Measurements from ENCODE around the gene VAT1L.

VAT1L gene

GRCh38 chr16:77834635-77835540, 46.5 kb downstream of the VAT1L start:
- no peak for DNase-seq

GRCh38 chr16:77836801-77837200, 48.4 kb downstream of the VAT1L start:
- DNase-seq, result no peak

DNA sequence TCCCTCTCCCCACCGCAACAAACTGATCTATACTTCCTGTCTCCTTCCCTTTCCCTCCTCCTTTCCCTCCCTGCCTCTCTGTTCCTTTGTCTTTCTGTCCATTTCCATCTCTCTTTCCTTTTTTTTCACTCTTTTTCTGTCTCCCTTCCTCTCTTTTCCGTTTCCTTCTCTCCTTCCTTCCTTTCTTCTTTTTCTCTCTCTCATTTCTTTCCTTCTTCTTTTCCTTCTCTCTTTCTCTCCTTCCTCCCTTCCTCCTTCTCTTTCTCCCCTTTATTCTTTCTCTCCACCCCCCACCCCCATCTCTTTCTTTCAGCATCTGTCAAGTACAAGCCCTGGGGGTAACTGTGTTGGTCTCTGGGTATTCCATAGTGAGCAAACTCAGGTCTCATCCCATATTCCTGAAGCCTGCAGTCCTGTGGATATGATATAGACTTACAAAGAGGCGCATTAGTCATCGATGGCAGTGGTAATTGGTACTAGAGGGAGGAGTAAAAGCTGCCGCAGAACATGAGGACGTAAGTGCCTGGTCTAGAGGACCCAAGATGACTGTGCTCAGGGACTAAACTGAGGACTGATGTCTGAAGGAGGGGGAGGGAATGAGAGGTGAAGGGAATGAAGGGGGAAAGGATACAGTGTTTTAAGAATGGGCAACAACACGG, 50.4 kb downstream of the VAT1L start:
- DNase-seq, result no peak

DNA sequence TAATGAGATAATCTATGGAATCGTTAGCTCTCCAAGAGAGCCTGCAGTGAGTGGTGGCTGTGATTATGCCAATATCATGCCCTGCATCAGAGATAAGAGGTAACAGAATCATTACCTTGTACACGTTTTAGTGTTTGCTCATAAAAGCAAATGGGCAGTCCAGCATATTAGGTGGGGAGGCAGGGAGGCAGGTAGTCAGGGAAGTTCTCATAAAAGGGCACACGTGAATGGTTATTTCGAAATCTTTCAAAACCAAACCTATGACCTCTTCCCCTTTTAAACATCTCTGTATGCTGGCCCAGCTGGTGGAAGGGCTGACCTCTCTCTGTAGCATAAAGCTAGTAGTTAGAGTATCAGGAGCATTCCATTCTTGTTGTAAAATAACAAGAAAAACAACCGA, 51.7 kb downstream of the VAT1L start:
- no peak for DNase-seq

- no peak for DNase-seq
Observed at GRCh38 chr16:77840673-77841501, 52.5 kb downstream of the VAT1L start.

DNA sequence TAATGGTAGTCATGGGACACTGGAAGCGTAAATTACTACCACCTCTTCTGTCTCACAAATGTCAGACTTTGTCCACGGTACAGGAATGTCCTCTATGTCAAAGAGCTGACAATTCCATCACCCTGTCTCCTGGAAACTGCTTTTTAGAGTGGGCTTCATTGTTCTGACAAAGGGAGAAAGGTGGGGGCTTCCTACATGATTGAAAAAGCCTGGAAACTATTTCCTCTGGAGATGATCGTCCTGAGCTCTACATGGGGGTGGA, 53.1 kb downstream of the VAT1L start:
- DNase-seq, result no peak

DNA sequence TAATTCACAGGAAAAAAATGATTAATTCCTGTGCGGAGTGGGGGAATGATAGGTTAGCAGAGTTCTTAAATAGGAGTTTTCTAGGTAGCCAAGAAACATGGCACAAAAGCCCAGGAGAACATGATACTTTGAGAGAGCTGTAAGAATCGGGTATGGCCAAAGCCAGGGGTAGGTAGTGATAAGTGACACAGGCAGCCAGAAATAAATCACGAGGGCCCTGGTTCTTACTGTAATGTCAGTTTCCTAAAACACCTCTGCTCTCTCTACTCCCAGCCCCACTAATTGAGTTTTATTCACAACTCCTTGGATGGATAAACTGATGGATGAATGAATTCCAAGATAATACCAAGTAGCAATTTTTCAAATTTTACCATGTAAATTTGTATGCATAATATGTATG, 54.1 kb downstream of the VAT1L start:
- no peak for DNase-seq

DNA sequence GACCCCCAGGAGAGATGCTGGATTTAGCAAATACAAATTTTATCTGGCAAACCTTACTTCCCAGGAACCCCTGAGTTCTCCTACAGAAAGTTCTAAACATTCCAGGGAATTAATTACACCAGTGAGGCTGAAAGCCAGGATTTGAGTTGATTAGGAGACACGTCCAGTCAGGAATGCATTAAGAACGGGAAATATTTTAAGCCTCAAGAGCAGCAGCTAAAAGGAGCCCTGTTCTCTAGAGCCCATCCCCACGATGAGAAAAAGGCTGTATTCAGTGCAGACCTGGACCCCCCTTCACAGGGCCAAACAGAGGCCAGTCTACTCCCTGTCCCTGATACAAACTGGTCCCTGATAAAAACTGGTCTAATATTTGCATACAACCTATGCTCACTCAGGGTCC, 55.0 kb downstream of the VAT1L start:
- DNase-seq, result no peak

DNA sequence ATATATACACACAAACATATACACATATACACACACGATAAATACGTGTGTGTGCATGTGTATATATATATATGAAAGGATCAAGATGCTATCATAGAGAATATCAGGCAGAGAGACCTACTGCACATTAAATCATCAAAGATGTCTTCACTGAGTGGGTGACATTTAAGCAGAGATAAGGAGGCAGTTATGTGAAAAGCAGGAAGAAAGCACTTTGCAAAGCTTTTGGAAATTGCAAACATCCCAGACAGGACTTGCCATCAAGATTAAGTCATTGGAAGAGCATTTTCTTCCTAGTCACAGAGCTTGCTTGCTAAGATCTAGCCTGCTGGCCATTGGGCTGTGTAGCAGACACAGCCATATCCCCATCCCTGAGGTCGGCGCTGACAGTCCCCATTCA, 56.4 kb downstream of the VAT1L start:
- DNase-seq, result no peak

DNA sequence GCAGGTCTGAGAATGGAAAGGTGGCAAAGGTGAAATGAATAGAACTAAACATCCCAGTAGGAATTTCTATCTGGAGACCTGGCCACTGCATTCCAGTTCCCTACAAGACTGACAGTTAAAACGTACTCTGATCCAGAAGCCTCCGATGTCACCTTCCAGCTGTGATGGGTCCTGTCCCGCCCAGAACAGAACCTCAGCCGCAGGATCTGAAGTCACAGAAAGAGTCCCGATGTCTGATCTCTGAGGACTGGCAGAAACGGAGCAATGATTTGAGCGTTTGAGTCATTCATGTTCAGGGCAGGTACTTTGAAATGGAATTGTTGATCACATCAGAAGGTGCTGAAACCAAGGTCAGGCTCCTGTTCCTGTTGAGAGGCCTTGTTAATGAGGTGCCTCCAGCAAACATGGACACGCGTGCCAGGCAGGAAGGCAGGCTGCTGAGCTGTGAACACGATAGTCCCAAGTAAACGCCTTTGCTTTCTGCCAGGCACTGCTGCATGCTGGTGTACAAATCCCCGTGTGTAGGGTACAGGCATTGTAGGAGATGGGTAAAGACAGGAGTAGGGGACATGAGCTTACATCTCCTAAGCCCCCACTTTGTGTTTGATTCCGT, 61.4 kb downstream of the VAT1L start:
- DNase-seq, result no peak

GRCh38 chr16:77850636-77851333, 62.4 kb downstream of the VAT1L start:
- no peak for DNase-seq

- DNase-seq, result no peak
Observed at GRCh38 chr16:77853161-77853560, 64.8 kb downstream of the VAT1L start.

DNA sequence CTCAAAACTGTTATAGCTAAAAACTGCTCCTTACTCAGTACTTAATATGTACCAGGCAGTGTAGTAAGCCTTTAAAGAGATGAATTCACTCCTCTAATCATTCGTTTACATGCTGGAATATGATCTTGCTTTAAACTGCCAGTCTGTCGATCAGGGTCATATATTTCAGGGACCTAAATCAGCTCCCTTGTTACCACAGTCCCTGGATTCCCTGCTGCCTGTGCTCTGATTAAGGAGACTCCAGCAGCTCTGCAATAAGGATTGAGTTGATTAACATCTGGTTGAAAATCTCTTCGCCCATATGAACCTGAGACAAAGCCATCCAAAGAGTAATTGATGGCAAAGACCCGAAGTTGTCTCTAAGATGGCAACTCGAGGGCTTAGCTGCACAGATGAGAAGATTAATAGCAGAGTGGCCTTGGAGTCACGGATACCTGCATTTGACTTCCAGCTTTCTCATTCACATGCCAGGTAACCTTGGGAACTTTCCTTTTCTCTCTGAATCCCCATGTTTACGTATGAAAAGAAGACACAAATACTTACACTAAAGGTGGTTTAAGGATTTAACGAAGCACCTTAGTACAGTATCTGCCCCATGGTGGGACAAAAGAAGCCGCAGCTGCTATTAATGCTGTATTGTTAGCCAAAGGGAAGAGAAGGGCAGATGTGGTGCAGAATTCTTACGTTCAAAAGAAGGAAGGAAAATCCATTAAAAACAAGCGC, 68.2 kb downstream of the VAT1L start:
- no peak for DNase-seq

DNA sequence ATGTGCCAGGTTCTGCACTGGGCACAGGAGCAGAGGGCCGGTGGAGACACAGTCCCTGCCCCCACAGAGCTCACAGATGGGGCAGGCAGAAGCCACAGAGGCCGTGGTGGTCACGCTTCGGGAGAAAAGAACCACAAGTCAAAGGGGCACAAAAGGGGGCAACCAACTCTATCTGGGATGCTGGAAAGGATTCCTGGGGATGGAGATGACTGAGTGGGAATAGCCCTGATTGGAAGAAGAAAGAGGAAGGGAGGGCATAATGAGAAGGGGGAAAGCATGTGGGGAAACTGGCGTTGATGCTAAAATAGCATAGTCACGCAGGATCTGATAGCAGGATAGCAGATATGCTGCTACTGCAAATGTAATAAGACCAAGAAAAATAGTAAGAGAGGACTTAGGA, 69.7 kb downstream of the VAT1L start:
- DNase-seq, result no peak

- DNase-seq, result no peak
Observed at GRCh38 chr16:77859493-77860232, 71.3 kb downstream of the VAT1L start.

GRCh38 chr16:77860953-77861352, 72.6 kb downstream of the VAT1L start:
- DNase-seq, result no peak

- DNase-seq, result no peak
Observed at GRCh38 chr16:77863250-77863649, 74.9 kb downstream of the VAT1L start.

- DNase-seq, result no peak
Observed at GRCh38 chr16:77866752-77867151, 78.4 kb downstream of the VAT1L start.

- no peak for DNase-seq
Observed at GRCh38 chr16:77868052-77868451, 79.7 kb downstream of the VAT1L start.

DNA sequence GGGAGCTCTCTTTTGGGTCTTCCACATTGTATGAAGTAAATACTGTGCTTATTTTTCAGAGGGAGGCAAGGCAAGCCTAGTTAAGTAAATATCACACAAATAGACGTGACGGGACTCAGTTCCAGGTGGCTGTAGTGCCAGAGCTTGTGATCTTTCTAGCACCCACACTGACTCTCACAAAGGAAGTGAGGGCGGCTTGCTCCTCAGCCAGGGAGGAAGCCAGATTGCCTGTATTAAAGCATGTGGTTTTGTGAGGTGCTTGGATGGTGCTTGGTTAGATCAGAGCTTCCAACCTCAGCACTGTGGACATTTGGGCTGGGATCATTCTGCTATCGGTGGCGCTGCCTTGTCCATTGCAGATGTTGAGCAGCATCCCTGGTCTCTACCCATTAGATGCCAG, 80.1 kb downstream of the VAT1L start:
- DNase-seq, result no peak

Data from activated T-cell treated with anti-CD3 and anti-CD28 coated beads for 4 hours (primary cell).